C4-2B (cell line): ENCODE measurements around the gene PLEKHM2.

Source experiments
- H3K27ac ChIP-seq: fragments of 450-650 bp; 2 replicates; pipeline ENCODE4 v1.5.1; 2017
- CTCF ChIP-seq: fragments of 450-650 bp; conservative IDR thresholded peaks from 2 replicates; pipeline ENCODE4 v1.5.1; 2017; ENCODE audit warnings: mild to moderate bottlenecking
- ZFX ChIP-seq: fragments of 450-650 bp; IDR thresholded peaks from 2 replicates; pipeline ENCODE4 v1.6.1; 2017

PLEKHM2 gene

GRCh38 chr1:15753776-15754175, 69.7 kb downstream of the PLEKHM2 start:
- TF ChIP-seq CTCF (no peak), ZFX (no peak)

GRCh38 chr1:15755021-15755645, 71.0 kb downstream of the PLEKHM2 start:
- H3K27ac ChIP-seq = no peak overlapping the region
- no peak for TF ChIP-seq CTCF
- no peak for TF ChIP-seq ZFX

More at GRCh38 chr1:15753776-15754175, 69.7 kb downstream of the PLEKHM2 start:
- H3K27ac ChIP-seq = no peak overlapping the region

GRCh38 chr1:15755646-15756040, 71.5 kb downstream of the PLEKHM2 start:
- TF ChIP-seq ZFX (no peak), CTCF (no peak)
- H3K27ac ChIP-seq = no peak overlapping the region

DNA sequence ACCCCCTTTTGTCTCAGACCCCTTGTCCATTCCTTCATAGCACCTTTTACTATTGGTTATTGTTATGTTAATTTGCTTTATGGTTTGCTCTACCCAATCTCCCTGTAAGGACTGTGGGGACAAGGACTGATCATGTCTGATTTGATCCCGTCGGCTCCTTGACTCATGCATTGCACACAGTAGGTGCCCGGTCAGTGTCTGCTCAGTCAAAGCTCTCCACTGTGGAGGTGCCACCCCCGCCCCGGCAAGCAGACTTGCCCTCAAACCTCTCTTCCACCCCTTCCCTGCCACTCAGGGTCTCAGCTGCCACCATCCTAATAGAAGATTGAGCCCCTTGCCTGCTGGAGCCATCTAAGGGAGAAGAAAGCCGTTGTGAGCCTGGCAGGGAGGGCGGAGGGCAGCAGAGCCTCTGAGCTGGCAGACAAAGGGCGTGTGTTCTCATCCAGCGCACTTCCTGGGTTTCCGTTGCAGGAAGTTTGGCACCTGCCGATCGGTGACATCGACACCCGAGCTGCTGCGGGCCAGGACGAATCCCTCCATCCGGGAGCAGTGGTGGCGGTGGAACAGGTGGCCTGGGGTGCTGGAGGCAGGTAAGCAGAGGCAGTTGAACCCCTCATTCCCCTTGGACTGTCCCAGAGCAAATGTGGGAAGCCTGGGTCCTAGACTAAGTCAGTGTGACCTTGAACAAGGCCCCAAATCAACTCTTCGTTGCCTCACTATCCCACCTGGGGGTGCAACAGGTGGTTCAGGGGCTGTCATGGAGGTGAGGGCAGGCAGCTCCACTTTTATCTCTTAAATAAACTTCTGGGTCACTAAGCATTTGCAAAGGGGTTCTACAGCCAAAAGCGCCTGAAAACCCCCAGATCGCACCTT, 72.3 kb downstream of the PLEKHM2 start:
- H3K27ac ChIP-seq = peak overlapping the region; percentile 32; the same call in 1 of the 2 replicates
- TF ChIP-seq CTCF = no peak
- no peak for TF ChIP-seq ZFX

- TF ChIP-seq ZFX = no peak
- no peak for TF ChIP-seq CTCF
- H3K27ac ChIP-seq = no peak overlapping the region; the same call in 1 of the 2 replicates
Observed at GRCh38 chr1:15757016-15757543, 73.0 kb downstream of the PLEKHM2 start.

- TF ChIP-seq CTCF (no peak), ZFX (no peak)
Observed at GRCh38 chr1:15757575-15758342, 73.6 kb downstream of the PLEKHM2 start.

More at GRCh38 chr1:15757575-15758342, 73.6 kb downstream of the PLEKHM2 start:
- no peak overlapping the region for H3K27ac ChIP-seq
